Stimulated activated CD4-positive, alpha-beta T cell treated with anti-CD3 and anti-CD28 coated beads, Interleukin-12 subunit alpha, Interleukin-12 subunit beta, amount 100 ng/mL, for 24 hours (primary cell): Measurements from ENCODE around the gene PIANP.

ENCODE experiments used
- DNase-seq, 2 experiments: peaks; one replicate each; pipeline ENCODE4 v3.0.0-alpha.2; 2020; ENCODE audit warnings: low read depth in 2 of 2

Gene PIANP

DNA sequence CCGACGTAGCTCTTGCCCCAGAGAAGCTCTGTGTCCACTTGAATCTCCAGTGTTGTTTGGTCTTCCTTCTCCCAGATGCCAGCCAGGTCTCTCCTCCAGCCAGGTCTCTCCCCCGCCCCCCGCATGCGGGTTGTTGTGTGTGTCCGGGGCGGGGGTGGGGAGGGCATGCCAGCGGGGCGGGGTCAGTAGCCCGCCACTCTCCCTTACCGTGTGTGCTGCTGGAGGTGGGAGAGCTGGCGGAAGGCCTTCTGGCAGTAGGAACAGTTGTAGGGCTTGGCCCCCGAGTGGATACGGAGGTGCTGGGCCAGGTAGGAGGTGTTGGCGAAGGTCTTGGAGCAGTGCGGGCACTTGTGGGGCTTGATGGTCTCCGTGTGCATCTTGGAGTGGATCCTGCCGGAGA, 28.5 kb downstream of the PIANP start:
- no peak for DNase-seq

DNA sequence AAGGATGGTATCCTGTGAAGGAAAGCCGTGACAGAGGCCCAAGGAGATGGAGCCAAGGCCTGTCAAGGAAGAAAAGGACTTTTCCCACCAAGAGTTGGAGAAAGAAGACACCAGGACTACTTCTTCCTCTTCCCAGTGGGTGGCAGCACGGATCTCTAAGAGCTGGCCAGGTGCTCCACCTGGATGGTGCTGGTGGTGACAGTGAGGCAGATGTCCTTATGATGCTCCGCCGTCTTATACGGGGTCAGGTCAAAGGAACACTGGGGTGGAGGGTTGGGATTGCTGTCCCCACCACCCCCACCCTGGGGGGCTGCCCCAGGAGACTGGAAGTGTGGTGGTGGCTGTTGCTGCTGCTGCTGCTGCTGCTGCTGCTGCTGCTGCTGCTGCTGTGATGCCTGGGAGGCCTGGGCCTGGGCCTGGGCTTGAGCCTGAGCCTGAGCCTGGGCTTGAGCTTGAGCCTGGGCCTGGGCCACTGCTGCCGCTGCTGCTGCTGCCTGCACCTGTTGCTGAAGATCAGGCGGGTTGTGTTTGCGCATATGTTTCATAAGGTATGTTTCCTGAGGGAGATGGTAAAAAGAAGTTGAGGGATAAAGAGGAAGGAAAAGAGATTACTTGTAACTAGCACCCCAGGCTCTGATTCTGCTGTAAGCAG, 32.9 kb downstream of the PIANP start:
- DNase-seq, result no peak

DNA sequence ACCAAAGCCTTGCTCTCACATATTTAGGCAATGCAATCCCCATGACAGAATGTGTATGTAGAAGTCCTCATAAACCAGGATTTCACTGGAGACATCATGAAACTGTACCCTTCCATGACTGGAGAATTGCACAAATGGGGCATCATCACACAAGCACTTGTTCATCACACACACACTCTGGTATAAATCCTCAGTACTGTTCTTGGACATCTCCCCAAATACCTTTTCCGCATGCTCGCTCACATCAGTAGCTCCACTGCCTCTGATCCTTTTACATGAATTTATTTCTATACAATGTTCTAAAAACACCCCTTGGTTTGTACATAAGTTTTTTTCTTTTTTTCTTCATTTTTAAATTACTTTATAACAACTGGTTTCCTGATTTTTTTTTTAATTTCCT, 34.4 kb downstream of the PIANP start:
- DNase-seq, result no peak

DNA sequence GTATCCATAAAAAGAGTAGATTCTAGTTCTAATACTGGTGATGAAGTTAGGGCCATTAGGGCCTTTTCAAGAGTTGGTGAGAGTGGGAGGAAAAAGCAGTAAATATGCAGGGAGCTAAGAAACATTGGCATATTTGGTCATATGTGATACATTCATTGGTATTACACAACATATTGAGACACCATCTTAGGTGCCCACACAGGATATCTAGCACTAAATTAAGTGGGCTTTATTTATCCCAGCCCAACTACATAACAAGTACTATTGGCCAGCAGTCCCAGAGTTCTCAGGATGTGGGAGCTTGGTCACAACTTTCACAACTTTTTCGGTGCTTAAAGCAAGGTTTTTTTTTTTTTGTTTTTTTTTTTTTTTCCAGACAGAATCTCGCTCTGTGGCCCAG, 35.7 kb downstream of the PIANP start:
- DNase-seq, result no peak

DNA sequence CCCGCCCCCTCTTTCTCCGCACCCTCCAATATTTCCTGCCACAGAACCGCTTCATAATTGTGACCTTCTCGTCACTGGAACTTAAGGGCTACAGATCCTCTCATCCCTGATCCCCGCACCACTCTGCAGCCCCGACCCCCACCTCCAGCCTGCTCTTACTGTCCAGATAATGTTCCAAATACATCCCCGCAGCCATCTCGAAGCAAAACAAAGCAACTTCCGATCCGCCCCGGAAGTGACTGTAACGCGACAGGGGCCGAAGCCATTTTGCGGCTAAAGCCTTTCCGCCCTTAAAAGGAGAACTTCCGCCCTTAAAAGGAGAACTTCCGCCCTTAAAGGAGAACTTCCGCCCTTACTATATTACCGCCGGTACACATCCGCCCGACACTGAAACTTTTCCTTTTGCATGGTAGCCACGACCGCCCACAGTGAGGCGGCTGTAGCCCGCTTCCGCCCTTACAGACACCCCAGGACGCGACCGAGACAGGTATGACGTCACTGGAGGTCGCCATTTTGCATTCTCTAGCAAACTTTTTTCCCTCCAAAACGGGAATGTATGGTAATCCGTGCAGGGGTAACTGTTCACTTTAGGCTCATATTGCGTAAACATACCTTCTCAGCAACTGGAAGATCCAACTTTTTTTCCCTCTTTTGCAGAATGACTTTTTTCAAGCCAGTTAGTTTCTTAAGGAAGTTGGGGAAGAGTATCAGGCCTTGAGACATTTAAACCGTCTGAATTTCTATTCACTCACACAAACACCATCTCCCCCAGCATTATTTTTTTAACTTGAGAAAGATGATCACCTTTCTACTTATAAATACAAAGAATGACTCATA, 37.5 kb downstream of the PIANP start, which contains the start of gene ING4:
ING4 (minus strand) TSS at position 214 of the 837 bp plus-strand sequence; CDS start at position 196, 18 bp downstream.
- DNase-seq, result peak; percentile 90 to 91

DNA sequence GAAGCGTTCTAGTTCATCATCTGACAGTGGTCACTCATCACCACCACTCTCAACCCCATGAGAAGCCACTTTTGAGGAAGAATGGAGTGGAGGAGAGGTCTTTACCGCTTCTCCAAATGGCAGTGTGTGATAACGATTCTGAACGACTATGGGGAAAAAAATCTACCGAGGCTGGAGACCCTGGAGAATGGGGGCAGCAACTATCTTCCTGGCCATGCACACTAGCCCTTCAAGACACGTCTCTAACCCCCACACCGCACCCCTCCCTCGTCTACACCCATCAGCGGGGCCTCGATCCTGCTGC, 38.1 kb downstream of the PIANP start:
- DNase-seq, result no peak

DNA sequence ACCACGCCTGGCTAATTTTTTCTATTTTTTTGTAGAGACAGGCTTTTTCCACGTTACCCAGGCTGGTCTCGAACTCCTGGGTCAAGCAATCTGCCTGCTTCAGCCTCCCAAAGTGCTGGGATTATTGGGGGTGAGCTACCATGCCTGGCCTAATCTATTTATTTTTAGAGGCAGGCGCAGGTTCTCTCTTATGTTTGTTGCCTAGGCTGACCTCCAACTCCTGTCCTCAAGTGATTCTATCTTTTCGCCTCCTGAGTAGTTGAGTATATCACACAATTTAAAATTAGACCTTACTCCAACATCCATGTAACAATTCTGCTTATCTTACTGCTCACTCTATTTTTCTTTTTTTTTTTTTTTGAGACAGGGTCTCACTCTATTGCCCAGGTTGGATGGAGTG, 46.6 kb downstream of the PIANP start:
- DNase-seq, result no peak

DNA sequence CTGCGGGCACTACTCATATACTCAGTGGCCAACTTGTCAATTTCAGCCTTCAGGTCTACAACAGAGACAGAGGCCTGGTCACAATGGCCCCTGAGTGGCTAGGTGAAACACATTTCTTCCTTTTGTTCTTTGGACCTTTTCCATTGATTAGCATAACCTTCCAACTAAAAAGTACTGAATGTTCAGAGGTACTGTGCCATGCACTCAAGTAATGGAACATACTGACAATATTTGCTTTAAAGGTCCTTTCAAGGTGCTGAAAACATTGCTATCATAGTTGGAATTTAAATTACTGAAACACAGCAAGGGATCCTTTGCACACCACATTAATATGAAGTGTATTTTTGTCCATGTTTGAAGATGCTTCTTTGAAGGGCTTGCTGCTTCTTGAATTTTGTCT, 47.3 kb downstream of the PIANP start:
- no peak for DNase-seq

DNA sequence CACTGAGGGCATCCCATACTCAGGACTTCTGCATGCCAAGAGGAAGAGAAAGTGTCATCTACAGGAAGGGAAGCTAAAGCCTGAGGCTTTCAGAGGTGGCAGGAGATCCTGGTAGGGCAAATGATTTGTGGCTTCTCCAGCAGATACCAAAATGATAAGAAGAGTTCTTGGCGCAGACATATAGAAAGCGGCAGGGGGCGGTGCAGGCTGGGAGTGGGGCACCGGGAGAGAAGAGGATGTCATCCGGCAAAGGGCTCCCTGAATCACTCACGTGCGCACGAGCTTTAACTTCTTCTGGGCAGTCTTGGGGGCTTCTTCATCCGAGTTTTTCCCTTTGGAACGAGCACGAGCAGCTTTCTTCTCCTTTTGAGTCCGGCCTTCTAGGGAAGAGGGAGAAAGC, 48.2 kb downstream of the PIANP start:
- no peak for DNase-seq

DNA sequence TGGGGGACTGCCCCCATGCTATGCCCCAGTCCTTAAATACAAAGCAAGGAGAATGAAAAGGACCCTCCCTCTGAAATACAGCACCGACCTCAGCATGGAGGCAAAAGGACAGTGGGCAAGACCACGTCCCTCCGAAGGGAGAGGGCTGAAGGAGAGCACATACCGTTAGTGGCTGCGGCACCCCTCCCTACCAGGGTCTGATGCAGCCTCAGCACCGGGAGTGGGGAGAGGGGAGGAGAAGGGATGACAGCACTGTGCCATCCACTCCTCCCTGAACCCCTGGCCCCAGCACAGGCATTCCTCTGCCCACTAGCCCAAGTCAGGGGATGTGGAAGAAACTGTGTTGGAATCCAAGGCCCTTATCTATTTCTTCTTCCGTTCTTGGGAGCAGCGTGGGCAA, 49.8 kb downstream of the PIANP start:
- no peak for DNase-seq

DNA sequence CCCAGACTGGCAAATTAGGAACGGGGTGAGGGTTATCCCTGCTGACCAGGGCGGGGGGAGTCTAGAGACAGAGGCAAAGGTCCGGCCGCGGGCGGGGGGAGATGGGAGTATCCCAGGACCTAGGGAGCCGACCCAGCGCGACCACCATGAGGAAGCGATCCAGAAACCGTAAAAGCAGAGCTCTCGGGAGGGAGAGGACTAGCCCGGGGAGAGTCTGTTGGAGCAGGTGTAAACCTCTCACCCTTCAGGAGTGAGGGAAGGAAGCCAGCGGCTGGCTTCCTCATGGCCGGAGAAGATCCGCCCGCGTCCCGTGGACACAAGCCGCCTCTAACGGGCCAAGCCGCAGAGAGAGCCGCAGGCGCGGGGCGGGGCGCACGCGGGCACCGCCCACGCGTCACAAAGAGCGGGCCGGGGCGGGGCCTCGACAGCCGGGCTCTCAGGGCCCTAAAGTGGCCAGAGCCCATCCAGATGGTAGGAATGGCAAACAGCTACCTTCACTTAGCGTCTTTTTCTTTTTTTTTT, 53.5 kb downstream of the PIANP start, which contains the start of gene ACRBP:
ACRBP (minus strand) TSS at position 350 of the 522 bp plus-strand sequence; CDS start at position 284, 66 bp downstream.
- DNase-seq, result no peak

DNA sequence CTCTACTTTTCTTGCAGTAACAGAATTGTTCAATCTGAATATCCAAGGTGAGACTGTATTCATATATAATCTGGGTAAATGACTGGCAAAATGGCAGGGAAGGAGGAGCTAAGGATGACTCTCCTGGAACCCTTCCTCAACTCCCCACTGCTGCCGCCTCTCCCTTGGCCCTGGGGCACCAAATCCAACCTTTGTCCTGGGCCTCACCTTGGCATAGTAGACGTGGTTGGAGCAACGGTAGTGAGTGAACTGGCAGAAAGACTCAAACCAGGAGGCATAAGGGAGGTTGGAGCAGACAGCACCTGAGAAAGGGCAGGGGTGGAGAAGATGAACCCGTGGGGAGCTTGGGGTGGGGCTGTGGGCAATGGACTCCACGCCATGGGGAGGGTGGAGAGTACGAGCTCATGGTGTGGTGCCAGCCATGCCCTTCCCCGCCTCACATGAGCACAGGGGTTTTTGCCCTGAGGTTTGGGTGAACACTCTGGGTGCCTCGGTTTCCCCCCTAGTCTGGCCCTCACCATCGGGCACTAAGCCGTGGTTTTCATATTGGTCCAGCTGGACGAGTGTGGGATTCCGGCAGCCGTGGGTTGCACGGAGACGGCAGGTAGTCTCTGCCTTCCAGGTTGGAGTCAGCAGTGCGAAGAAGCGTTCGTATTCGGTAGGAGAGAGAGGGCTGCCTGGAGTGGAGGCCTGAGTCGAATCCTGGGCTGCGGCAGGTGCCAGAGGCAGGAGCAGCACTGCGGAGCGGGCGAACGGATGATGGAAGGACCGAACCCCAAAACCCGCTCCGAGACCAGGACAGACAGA, 54.1 kb downstream of the PIANP start:
- DNase-seq, result no peak

DNA sequence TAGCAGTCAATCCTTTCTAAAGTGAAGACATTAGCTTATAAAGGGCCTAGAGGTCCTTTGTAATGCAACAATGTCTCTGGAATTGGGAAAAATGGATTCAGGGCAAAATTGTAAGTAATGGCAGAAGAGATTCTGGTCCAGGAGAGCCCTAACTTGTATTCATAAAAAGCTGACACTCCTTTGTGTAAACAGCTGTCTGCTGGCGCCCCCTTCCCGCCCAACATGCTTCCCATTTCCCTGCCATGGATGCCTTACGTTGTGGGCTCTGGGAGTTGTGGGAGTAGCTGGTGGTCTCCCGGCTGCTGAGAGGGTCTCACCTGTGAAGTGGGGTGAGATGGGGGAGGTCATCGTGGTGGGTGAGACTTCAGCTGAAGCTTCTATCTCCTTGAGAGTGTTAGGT, 55.7 kb downstream of the PIANP start:
- no peak for DNase-seq

DNA sequence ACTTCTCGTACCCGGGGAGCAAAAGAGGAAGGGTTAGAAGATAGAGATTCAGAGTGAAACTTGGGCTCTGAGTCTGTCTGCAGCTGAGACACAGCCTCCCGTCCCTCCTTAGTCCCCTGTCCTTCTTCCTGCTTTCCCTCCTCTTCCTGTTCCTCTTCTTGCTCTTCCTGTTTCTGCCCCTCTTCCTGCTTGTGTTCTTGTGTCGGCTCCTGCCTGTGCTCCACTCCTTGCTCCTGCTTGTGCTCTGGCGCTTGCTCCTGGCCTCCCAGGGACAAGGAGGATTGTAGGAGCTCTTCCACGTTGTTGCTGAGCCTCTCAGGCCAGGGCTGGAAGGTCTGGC, 56.4 kb downstream of the PIANP start:
- no peak for DNase-seq
